Mesenchymal stem cell (in vitro differentiated cells and primary cell): ENCODE results near the gene C16orf95.
A peak's percentile ranks its signal among the peaks of the same experiment; 100 is the strongest.

ENCODE experiments used
- DNase-seq: peaks from one replicate; pipeline ENCODE4 v3.0.0-alpha.2; 2013
- H2AFZ ChIP-seq: one replicate; pipeline ENCODE4 v1.6.1; 2013; ENCODE audit warnings: low read depth, mild to moderate bottlenecking, control low read depth, inconsistent platforms, low read length, moderate library complexity
- H2AK5ac ChIP-seq: 2 replicates; pipeline ENCODE4 v1.6.1; 2013; ENCODE audit warnings: low read length, moderate library complexity, mild to moderate bottlenecking, inconsistent platforms; ENCODE audit not compliant: severe bottlenecking
- H2BK120ac ChIP-seq: one replicate; pipeline ENCODE4 v1.6.1; 2013; ENCODE audit warnings: low read depth, mild to moderate bottlenecking, inconsistent platforms, low read length, moderate library complexity
- H2BK12ac ChIP-seq, 2 experiments: one replicate each; pipeline ENCODE4 v1.6.1; 2013; ENCODE audit warnings: inconsistent platforms in 2 of 2, low read length in 2 of 2, mild to moderate bottlenecking in 2 of 2, moderate library complexity in 2 of 2, control low read depth in 1 of 2
- H2BK15ac ChIP-seq: one replicate; pipeline ENCODE4 v1.6.1; 2013; ENCODE audit warnings: mild to moderate bottlenecking, low read depth, inconsistent platforms; ENCODE audit not compliant: poor library complexity, severe bottlenecking
- H2BK5ac ChIP-seq: 2 replicates; pipeline ENCODE4 v1.6.1; 2013; ENCODE audit warnings: low read depth, mild to moderate bottlenecking, low read length, control low read depth, inconsistent platforms; ENCODE audit not compliant: poor library complexity, severe bottlenecking
- H3K14ac ChIP-seq, 2 experiments: one replicate each; pipeline ENCODE4 v1.6.1; 2013; ENCODE audit warnings: inconsistent platforms in 2 of 2, low read length in 2 of 2, control low read depth in 1 of 2, mild to moderate bottlenecking in 1 of 2, moderate library complexity in 1 of 2
- H3K18ac ChIP-seq, 2 experiments: one replicate each; pipeline ENCODE4 v1.6.1; 2013; ENCODE audit warnings: inconsistent platforms in 2 of 2, low read length in 2 of 2, control low read depth in 1 of 2, low read depth in 1 of 2, mild to moderate bottlenecking in 1 of 2
- H3K23ac ChIP-seq, 2 experiments: one replicate each; pipeline ENCODE4 v1.6.1; 2013; ENCODE audit warnings: inconsistent platforms in 2 of 2, low read length in 2 of 2, mild to moderate bottlenecking in 2 of 2, moderate library complexity in 2 of 2, control low read depth in 1 of 2
- H3K27ac ChIP-seq: 2 replicates; pipeline ENCODE4 v1.5.1; 2013; ENCODE audit warnings: mild to moderate bottlenecking, moderate library complexity, low read length, control low read depth, inconsistent platforms; ENCODE audit not compliant: poor library complexity, severe bottlenecking
- H3K27me3 ChIP-seq, 2 experiments: 2 replicates each; pipeline versions ENCODE4 v1.6.1 to v1.7.0; 2013; ENCODE audit warnings: low read length in 2 of 2, mild to moderate bottlenecking in 2 of 2, moderate library complexity in 2 of 2, control low read depth in 1 of 2, inconsistent platforms in 1 of 2; ENCODE audit not compliant: control insufficient read depth in 1 of 2, insufficient read depth in 1 of 2
- H3K36me3 ChIP-seq, 2 experiments: 2 replicates each; pipeline versions ENCODE4 v1.6.1 to v1.7.0; 2013; ENCODE audit warnings: low read length in 2 of 2, control low read depth in 1 of 2, inconsistent platforms in 1 of 2, low read depth in 1 of 2, mild to moderate bottlenecking in 1 of 2; ENCODE audit not compliant: insufficient read depth in 2 of 2, control insufficient read depth in 1 of 2
- H3K4ac ChIP-seq, 2 experiments: one replicate each; pipeline ENCODE4 v1.6.1; 2013; ENCODE audit warnings: inconsistent platforms in 2 of 2, low read length in 2 of 2, mild to moderate bottlenecking in 2 of 2, moderate library complexity in 2 of 2, control low read depth in 1 of 2, low read depth in 1 of 2
- H3K4me1 ChIP-seq: 2 replicates; pipeline ENCODE4 v1.6.1; 2013; ENCODE audit warnings: low read depth, low read length, control low read depth; ENCODE audit not compliant: control insufficient read depth, insufficient read depth
- H3K4me2 ChIP-seq: 2 replicates; pipeline ENCODE4 v1.6.1; 2013; ENCODE audit warnings: low read length, mild to moderate bottlenecking, inconsistent platforms; ENCODE audit not compliant: poor library complexity, severe bottlenecking
- H3K4me3 ChIP-seq, 2 experiments: 2 replicates each; pipeline versions ENCODE4 v1.5.1 to v1.7.0; 2013; ENCODE audit warnings: low read length in 2 of 2, mild to moderate bottlenecking in 2 of 2, control low read depth in 1 of 2, low read depth in 1 of 2; ENCODE audit not compliant: insufficient read depth in 1 of 2
- H3K79me1 ChIP-seq: replicated peaks from 2 replicates; pipeline ENCODE4 v1.6.1; 2013; ENCODE audit warnings: mild to moderate bottlenecking, control low read depth, low read length, inconsistent platforms; ENCODE audit not compliant: poor library complexity, severe bottlenecking
- H3K9ac ChIP-seq: 2 replicates; pipeline ENCODE4 v1.7.0; 2013; ENCODE audit warnings: mild to moderate bottlenecking, low read length, moderate library complexity
- H3K9me3 ChIP-seq: 2 replicates; pipeline ENCODE4 v1.7.0; 2013; ENCODE audit warnings: mild to moderate bottlenecking, low read length; ENCODE audit not compliant: control insufficient read depth
- H4K8ac ChIP-seq: one replicate; pipeline ENCODE4 v1.6.1; 2013; ENCODE audit warnings: inconsistent platforms, mild to moderate bottlenecking, low read length, moderate library complexity
- H4K91ac ChIP-seq: one replicate; pipeline ENCODE4 v1.6.1; 2013; ENCODE audit warnings: mild to moderate bottlenecking, low read length, inconsistent platforms
- WGBS: methylation state at CpG from one replicate; pipeline ENCODE4 v1.1.7; 2013; ENCODE audit warnings: mixed read lengths; 5-methylcytosine and 5-hydroxymethylcytosine counted together

The C16orf95 gene

GRCh38 chr16:87346517-87347060, 29.4 kb upstream of the C16orf95 start:
- Histone ChIP-seq H2AK5ac (no peak overlapping the region), H2BK12ac (no peak overlapping the region), H3K9ac (no peak overlapping the region), H4K8ac (no peak overlapping the region), H3K4ac (peak overlapping the region in 1 of 2 experiments; percentile 49), H3K9me3 (no peaks in the 10 kb centered on the region), H3K23ac (no peak overlapping the region), H2AFZ (no peak overlapping the region), H3K14ac (no peak overlapping the region), H2BK120ac (no peak overlapping the region), H3K4me2 (no peak overlapping the region), H3K18ac (no peak overlapping the region), H2BK5ac (no peak overlapping the region), H3K27me3 (no peaks in the 10 kb centered on the region), H3K36me3 (peaks cover 57 to 58% of the 10 kb centered on the region in 2 experiments), H3K4me3 (no peak overlapping the region), H3K79me1 (peaks cover 54% of the 10 kb centered on the region), H2BK15ac (no peak overlapping the region), H4K91ac (no peak overlapping the region), H3K27ac (no peak overlapping the region), H3K4me1 (peaks cover 13% of the 10 kb centered on the region)
- DNase-seq = no peak
- WGBS = 96% methylated on average over 21 of the region's 21 CpGs

DNA sequence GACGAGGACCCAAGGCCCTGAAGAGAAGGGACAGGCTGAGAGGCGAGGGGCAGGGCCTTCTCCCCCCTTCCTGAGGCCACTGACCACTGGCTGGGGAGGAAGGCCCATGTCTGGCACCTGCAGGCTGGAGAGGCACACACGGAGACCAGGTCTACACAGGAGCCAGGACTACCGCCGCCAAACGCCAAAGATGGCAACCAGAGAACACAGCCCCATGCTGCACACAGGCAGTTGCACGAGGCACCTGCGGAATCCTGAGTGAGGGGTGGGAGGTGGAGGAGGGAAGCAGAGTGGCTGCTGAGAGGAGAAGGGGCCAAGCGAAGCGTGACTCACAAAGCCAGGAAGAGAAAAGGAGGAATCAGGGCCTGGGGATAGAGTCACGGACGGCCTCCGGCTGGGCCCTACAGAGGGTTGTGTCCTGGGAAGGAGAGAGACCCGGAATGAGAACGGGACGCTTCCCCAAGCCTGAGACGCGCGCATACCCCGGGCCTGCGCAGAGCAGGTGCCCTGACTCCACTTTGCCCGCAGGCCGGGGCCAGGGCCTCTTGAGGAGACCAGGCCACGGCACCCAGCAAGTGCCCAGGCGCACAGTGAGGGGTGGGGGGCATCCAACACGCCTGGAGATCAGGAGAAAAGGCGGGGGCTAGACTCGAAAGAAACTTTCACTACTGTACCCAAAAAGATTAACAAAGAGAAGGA, 28.7 kb upstream of the C16orf95 start:
- Histone ChIP-seq H3K4me1 (peaks cover 13% of the 10 kb centered on the region), H3K9ac (no peak overlapping the region), H2BK120ac (no peak overlapping the region), H2BK15ac (peak overlapping the region; percentile 30), H2BK5ac (no peak overlapping the region), H3K4me3 (peak overlapping the region in 1 of 2 experiments; percentile 5), H3K79me1 (peaks cover 49% of the 10 kb centered on the region), H3K4ac (no peak overlapping the region), H3K27me3 (no peaks in the 10 kb centered on the region), H4K8ac (no peak overlapping the region), H2BK12ac (no peak overlapping the region), H3K9me3 (no peaks in the 10 kb centered on the region), H3K14ac (peak overlapping the region in 1 of 2 experiments; percentile 26), H2AFZ (no peak overlapping the region), H2AK5ac (no peak overlapping the region), H4K91ac (no peak overlapping the region), H3K23ac (no peak overlapping the region), H3K18ac (no peak overlapping the region), H3K4me2 (no peak overlapping the region), H3K36me3 (peaks cover 55 to 64% of the 10 kb centered on the region in 2 experiments), H3K27ac (no peak overlapping the region)
- 96% methylated on average over 28 of the region's 28 CpGs for WGBS
- no peak for DNase-seq

DNA sequence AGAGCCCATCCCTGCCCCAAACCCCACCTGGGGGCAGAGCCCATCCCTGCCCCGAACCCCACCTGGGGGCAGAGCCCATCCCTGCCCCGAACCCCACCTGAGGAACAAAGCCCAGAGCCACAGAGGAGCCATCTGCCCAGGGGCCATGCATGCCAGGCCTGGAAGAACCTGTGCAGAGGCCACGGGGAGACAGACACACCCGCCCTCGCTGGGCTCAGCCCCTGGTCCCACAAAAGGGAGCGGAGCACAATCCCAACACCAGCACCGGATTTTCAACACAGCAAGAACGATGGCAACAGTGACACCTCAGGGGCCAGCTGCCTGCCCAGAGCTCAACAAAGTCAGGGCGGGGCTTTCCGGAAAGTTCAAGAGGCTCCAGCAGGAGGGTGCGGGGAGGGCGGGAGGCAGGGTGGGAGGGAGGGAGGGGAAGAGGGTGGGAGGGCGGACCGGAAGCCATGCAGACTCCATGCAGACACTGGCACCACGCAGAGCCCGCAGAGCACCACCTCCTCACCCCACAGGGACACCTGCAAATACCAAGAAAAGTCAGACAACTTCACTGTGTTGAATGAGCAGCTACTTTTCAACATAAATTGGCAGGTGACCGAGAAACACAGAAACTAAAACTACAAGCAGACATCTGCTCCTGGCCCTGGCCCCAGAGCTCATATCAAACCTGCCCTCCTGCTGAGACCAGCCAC, 27.9 kb upstream of the C16orf95 start:
- Histone ChIP-seq H3K4me1 (peaks cover 13% of the 10 kb centered on the region), H2AK5ac (no peak overlapping the region), H2AFZ (no peak overlapping the region), H3K18ac (no peak overlapping the region), H2BK12ac (no peak overlapping the region), H3K27me3 (no peaks in the 10 kb centered on the region), H3K23ac (no peak overlapping the region), H4K91ac (no peak overlapping the region), H3K9me3 (no peaks in the 10 kb centered on the region), H4K8ac (no peak overlapping the region), H2BK15ac (no peak overlapping the region), H3K79me1 (peaks cover 49% of the 10 kb centered on the region), H3K14ac (no peak overlapping the region), H2BK120ac (no peak overlapping the region), H2BK5ac (no peak overlapping the region), H3K9ac (no peak overlapping the region), H3K4me3 (no peak overlapping the region), H3K27ac (no peak overlapping the region), H3K4ac (no peak overlapping the region), H3K36me3 (peaks cover 53 to 72% of the 10 kb centered on the region in 2 experiments), H3K4me2 (no peak overlapping the region)
- WGBS = 82% methylated on average over 11 of the region's 17 CpGs
- no peak for DNase-seq

DNA sequence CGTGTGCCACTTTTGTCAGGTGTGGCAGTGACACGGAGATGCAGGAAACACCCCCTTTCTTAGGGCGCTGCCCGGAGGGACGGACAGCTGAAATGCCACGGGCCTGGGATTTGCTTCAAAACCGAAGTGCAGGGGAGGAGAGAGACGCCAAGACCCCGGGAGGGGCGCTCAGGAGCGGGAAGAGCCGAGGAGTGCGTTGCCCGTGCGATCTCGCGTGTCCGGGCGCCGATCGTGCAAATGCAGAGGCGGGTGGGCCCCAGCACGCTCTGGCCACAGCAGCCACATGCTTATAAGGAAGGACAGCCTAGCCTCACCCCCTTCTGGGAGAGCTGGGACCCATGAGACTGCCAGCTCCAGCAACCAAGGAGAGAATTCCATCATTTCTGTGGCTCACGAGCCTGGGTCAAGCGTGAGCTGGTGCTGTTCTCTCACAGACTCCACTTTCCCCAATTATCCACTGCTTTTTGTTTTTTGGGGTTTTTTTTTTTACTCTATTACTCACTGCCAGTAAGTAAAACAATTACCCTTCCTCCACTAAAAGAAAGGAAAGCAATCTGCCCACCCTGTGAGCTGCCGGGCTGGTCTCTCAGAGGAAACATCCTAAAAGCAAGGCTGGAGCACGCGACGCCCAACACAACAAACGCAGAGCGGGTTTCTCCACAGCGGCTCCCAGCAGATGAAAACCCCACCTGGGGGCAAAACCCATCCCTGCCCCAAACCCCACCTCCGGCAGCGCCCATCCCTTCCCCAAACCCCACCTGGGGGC, 27.2 kb upstream of the C16orf95 start:
- Histone ChIP-seq H3K23ac (no peak overlapping the region), H3K27ac (no peak overlapping the region), H3K18ac (no peak overlapping the region), H4K8ac (no peak overlapping the region), H2AFZ (no peak overlapping the region), H4K91ac (peak overlapping the region; percentile 31), H3K4ac (no peak overlapping the region), H3K36me3 (peaks cover 56 to 80% of the 10 kb centered on the region in 2 experiments), H3K9ac (no peak overlapping the region), H2BK120ac (no peak overlapping the region), H3K14ac (no peak overlapping the region), H3K4me2 (no peak overlapping the region), H3K79me1 (peaks cover 51% of the 10 kb centered on the region), H2BK12ac (no peak overlapping the region), H3K4me1 (peaks cover 15% of the 10 kb centered on the region), H2AK5ac (no peak overlapping the region), H2BK5ac (no peak overlapping the region), H3K9me3 (no peaks in the 10 kb centered on the region), H3K27me3 (no peaks in the 10 kb centered on the region), H3K4me3 (no peak overlapping the region), H2BK15ac (no peak overlapping the region)
- 94% methylated on average over 34 of the region's 34 CpGs for WGBS
- no peak for DNase-seq
